Transverse colon (tissue), 4 donors: ENCODE results near the gene ZDHHC3. TPM values are rescaled to one million over a fixed set of nuclear protein-coding genes. Genes with fewer than 3 reads are reported as not detected.

ENCODE experiments used
- DNase-seq: peaks from one replicate; pipeline ENCODE4 v3.0.0-alpha.2; 2019
- H3K27ac ChIP-seq, 4 donors: fragments of 200-600 bp; sonication (generic); 2 replicates each; pipeline ENCODE4 v1.5.1; 2016 to 2018; ENCODE audit warnings: inconsistent platforms in 4 of 4
- H3K27me3 ChIP-seq: fragments of 200-600 bp; sonication (generic); 2 replicates; pipeline ENCODE4 v1.5.1; 2017; ENCODE audit warnings: inconsistent platforms
- H3K36me3 ChIP-seq, 4 donors: fragments of 200-600 bp; sonication (generic); 2 replicates each; pipeline ENCODE4 v1.5.1; 2017 to 2019; ENCODE audit warnings: inconsistent platforms in 4 of 4
- H3K4me1 ChIP-seq, 4 donors: fragments of 200-600 bp; sonication (generic); 2 replicates each; pipeline ENCODE4 v1.5.1; 2017 to 2020; ENCODE audit warnings: inconsistent platforms in 4 of 4
- H3K4me3 ChIP-seq, 4 donors: fragments of 200-600 bp; sonication (generic); 1 replicate in 1 of 4; 2 replicates in 3 of 4; pipeline versions ENCODE4 v1.5.1 to v1.6.1; 2017 to 2019; ENCODE audit warnings: inconsistent platforms in 4 of 4
- H3K9me3 ChIP-seq, 2 donors: fragments of 200-600 bp; sonication (generic); 2 replicates each; pipeline ENCODE4 v1.5.1; 2017 to 2019; ENCODE audit warnings: inconsistent platforms in 2 of 2
- CTCF ChIP-seq, 5 experiments: fragments of 200-600 bp in 3 of 5; fragments of 450-650 bp in 2 of 5; sonication (generic) in 3 of 5; IDR thresholded peaks; 1 replicate in 2 of 5; 2 replicates in 3 of 5; pipeline ENCODE4 v1.5.1; 2016 to 2017; ENCODE audit warnings: antibody characterized with exemption in 5 of 5, inconsistent platforms in 3 of 5, mild to moderate bottlenecking in 2 of 5, moderate library complexity in 1 of 5
- EP300 ChIP-seq: sonication (generic); formaldehyde crosslinking; IDR thresholded peaks from one replicate; pipeline ENCODE4 v1.6.1; 2017; ENCODE audit warnings: antibody characterized with exemption, low read depth
- POLR2A ChIP-seq: fragments of 450-650 bp; IDR thresholded peaks from one replicate; pipeline ENCODE4 v1.6.1; 2016; ENCODE audit warnings: antibody characterized with exemption, mild to moderate bottlenecking, moderate library complexity
- POLR2AphosphoS5 ChIP-seq, 3 donors: sonication (generic); formaldehyde crosslinking; IDR thresholded peaks; one replicate each; pipeline ENCODE4 v1.6.1; 2016; ENCODE audit warnings: antibody characterized with exemption in 3 of 3
- WGBS, 2 donors: methylation state at CpG; one replicate each; pipeline ENCODE4 v1.1.5; 2018; ENCODE audit warnings: low coverage in 1 of 2; 5-methylcytosine and 5-hydroxymethylcytosine counted together
- in situ Hi-C, 4 donors: fragments of 200-750 bp; cut with MboI; loops; one replicate each; pipeline versions ENCODE4 v1.15.0 to v1.15.1; 2017; ENCODE audit warnings: low sequenced_read_pairs in 3 of 4, low pct_ligation_motif_present in 1 of 4, low pct_unique_long_range_greater_than_20kb in 1 of 4
- intact Hi-C: fragments of 100-400 bp; cut with DNase I; formaldehyde crosslinking; loops from one replicate; pipeline ENCODE4 v1.15.1; 2023; ENCODE audit warnings: low total_unique reads
- total RNA-seq, 4 donors: library from RNA; depleted of rRNA; stranded (reverse); fragments of >200 nt; gene quantifications; one replicate each; pipeline ENCODE4 v1.1.0, GENCODE V29; 2016

The ZDHHC3 gene
- 100 to 1,000 TPM; 142 to 258 (median 170) TPM for total RNA-seq

GRCh38 chr3:44976002-44976815, at the start of gene ZDHHC3, which contains the start of gene EXOSC7:
Gene ZDHHC3 (minus strand): TSS chr3:44976174. CDS start chr3:44959436, 16,738 bp downstream.
Gene EXOSC7 (plus strand): TSS chr3:44976244. CDS start chr3:44976278, 34 bp downstream.
- in situ Hi-C loops: no loop called here
- 0 to 1% methylated on average over 2 to 42 of the region's 82 CpGs for WGBS, 2 donors

GRCh38 chr3:45024542-45025255, 48.7 kb upstream of the ZDHHC3 start:
- Histone ChIP-seq H3K27ac (peak overlapping the region in 3 of 4 donors; percentile 64 to 72 (median 67)), H3K4me3 (no peak overlapping the region), H3K36me3 (no peaks in the 10 kb centered on the region), H3K9me3 (no peaks in the 10 kb centered on the region), H3K27me3 (no peaks in the 10 kb centered on the region), H3K4me1 (peaks cover 10 to 34% (median 16%) of the 10 kb centered on the region in 4 donors)
- TF ChIP-seq POLR2A (no peak), POLR2AphosphoS5 (IDR thresholded peaks at IDR 0.05) (no peak), EP300 (no peak), CTCF (IDR thresholded peaks at IDR 0.05) (no peak)
- in situ Hi-C loops (loop anchor here (25.0 kb wide), 2 partner anchors 463 to 638 kb away; no protein-coding TSS in a partner anchor), intact Hi-C loops (no loop called here)
- no peak for DNase-seq
- WGBS, 2 donors: 77 to 83% methylated on average over 2 to 6 of the region's 6 CpGs

More at GRCh38 chr3:44976002-44976815, at the start of gene ZDHHC3, which contains the start of gene EXOSC7:
- Histone ChIP-seq H3K27me3 (no peaks in the 10 kb centered on the region), H3K9me3 (no peaks in the 10 kb centered on the region), H3K27ac (peak within 1 kb of the TSS; percentile 95 to 98 (median 96)), H3K4me3 (peak within 1 kb of the TSS; percentile 90 to 99 (median 96)), H3K36me3 (no peaks in the 10 kb centered on the region), H3K4me1 (peaks cover 21 to 51% (median 40%) of the 10 kb centered on the region in 4 donors)
- intact Hi-C loops: no loop called here
- TF ChIP-seq CTCF (IDR thresholded peaks at IDR 0.05): no peak
- no peak for TF ChIP-seq EP300
- TF ChIP-seq POLR2A: peak; percentile 89
- TF ChIP-seq POLR2AphosphoS5 (IDR thresholded peaks at IDR 0.05): peak; percentile 74 to 90 (median 87)
- DNase-seq: peak; percentile 89

GRCh38 chr3:45023675-45024074, 47.7 kb upstream of the ZDHHC3 start:
- H3K36me3 ChIP-seq: no peaks in the 10 kb centered on the region
- no peak overlapping the region for H3K4me3 ChIP-seq
- TF ChIP-seq EP300 (no peak), POLR2AphosphoS5 (IDR thresholded peaks at IDR 0.05) (no peak), POLR2A (no peak), CTCF (IDR thresholded peaks at IDR 0.05) (no peak)
- no peak overlapping the region for H3K27ac ChIP-seq
- no peak for DNase-seq
- no peaks in the 10 kb centered on the region for H3K27me3 ChIP-seq
- in situ Hi-C loops (no loop called here), intact Hi-C loops (no loop called here)
- 42 to 54% methylated on average over 2 to 3 of the region's 3 CpGs for WGBS, 2 donors
- no peaks in the 10 kb centered on the region for H3K9me3 ChIP-seq
- peaks cover 10 to 34% (median 16%) of the 10 kb centered on the region in 4 donors for H3K4me1 ChIP-seq
